Transverse colon (tissue), 3 donors: Measurements from ENCODE around the gene SLC22A23.

Source experiments
- CTCF ChIP-seq, 5 experiments: fragments of 200-600 bp in 3 of 5; fragments of 450-650 bp in 2 of 5; sonication (generic) in 3 of 5; IDR thresholded peaks; 1 replicate in 2 of 5; 2 replicates in 3 of 5; pipeline ENCODE4 v1.5.1; 2016 to 2017; ENCODE audit warnings: antibody characterized with exemption in 5 of 5, inconsistent platforms in 3 of 5, mild to moderate bottlenecking in 2 of 5, moderate library complexity in 1 of 5
- EP300 ChIP-seq: sonication (generic); formaldehyde crosslinking; IDR thresholded peaks from one replicate; pipeline ENCODE4 v1.6.1; 2017; ENCODE audit warnings: antibody characterized with exemption, low read depth

- no peak for TF ChIP-seq CTCF (IDR thresholded peaks at IDR 0.05)
- TF ChIP-seq EP300, result no peak
Observed at GRCh38 chr6:3301506-3301905, 155.3 kb downstream of the SLC22A23 start.
